ENCODE results near the gene APELA. TPM values are rescaled to one million over a fixed set of nuclear protein-coding genes. Genes with fewer than 3 reads are reported as not detected.

APELA gene, protein sequence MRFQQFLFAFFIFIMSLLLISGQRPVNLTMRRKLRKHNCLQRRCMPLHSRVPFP
- not detected for total RNA-seq

DNA sequence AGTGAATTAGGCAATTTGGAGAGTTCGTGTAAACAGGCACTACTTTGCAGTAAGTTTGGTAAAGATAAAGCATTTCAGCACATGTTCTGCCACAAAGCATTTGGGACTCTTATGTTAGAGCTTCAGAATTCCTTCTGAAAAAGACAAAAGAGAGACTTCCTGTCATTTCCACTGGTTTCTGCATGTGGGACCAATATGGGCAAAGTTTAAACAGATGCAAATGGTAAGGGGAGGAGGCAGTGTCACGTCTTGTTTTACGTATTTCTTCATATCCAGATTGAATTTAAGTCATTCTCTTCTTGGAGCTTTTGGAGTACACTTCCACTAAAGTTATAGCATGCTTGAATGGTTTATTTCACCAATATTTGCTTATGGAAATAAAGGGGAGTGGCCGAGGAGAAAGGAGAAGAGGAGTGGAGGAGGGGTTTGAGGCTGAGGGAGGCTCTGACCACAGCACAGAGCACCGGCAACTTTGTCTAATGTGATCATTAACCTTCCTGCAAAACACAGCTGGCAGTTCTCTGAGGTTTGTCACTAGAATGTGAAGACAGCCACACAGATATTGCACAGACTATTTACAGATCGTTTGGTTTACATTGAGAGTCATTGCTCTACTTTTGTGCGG lies at the start of gene APELA:
Gene APELA, plus strand, starts transcription at position 479 of the 625 bp plus-strand sequence. CDS start 154 bp downstream, outside the sequence.
- H3K4me3 Mint-ChIP-seq = no peak within 1 kb of the TSS
- ATAC-seq (replicated peaks in 1 of 2) = no peak

DNA sequence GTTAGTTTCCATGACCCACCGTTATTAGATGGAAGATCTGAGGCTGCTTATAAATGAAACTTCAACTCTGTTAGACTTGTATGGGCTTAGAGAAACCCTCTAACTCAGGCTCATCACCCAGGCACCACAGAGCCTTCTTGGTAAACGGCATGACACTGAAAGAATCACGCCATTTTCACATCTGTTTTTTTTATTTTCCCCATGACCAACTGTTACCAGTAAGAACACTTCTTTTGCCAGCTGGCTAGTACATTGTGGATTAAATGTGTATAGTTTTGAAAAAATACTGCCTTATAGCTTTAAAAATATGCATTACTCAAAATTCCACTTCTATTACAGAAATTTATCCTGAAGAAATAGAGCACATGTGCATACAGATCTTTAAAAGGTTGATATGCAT lies 48.0 kb upstream of the APELA start:
- H3K27ac Mint-ChIP-seq = no peak overlapping the region
- H3K36me3 Mint-ChIP-seq (ENCODE audit: insufficient read depth in 2 of 2) = no peaks in the 10 kb centered on the region
- peaks cover 4% of the 10 kb centered on the region for H3K4me1 Mint-ChIP-seq (ENCODE audit: low read depth)
- H3K9me3 Mint-ChIP-seq = no peaks in the 10 kb centered on the region
- ATAC-seq (replicated peaks in 1 of 2) = no peak
- no peaks in the 10 kb centered on the region for H3K27me3 Mint-ChIP-seq (ENCODE audit: low read depth)
- H3K4me3 Mint-ChIP-seq = no peak overlapping the region
- no peak for DNase-seq

More for the DNA sequence above, at the start of gene APELA:
- H3K36me3 Mint-ChIP-seq (ENCODE audit: insufficient read depth in 2 of 2) = no peaks in the 10 kb centered on the region
- no peak for DNase-seq
- peaks cover 0 to 2% of the 10 kb centered on the region in 2 donors for H3K9me3 Mint-ChIP-seq
- H3K27ac Mint-ChIP-seq = peak within 1 kb of the TSS; percentile 68
- H3K4me1 Mint-ChIP-seq (ENCODE audit: low read depth) = no peaks in the 10 kb centered on the region
- no peaks in the 10 kb centered on the region for H3K27me3 Mint-ChIP-seq (ENCODE audit: low read depth)

DNA sequence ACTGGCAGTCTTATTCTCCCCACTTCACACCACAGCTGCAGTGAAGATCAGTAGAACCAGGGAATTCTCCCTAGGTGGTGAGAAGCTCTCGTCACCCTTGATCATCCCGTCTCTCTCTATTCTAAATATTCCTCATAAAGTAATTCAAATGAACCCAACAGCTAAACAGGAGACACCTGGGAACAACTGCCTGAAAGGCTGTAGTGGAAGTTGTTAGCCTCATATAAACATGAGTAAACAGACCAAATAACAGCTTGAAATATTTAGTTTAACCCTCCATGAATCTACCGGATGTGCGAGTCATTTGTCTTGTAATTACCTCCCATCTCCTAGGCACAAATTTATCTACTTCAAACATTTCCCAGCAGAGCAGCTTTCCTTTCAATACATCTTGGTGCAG lies 30.4 kb upstream of the APELA start:
- Mint-ChIP-seq H3K27ac (no peak overlapping the region), H3K4me3 (no peak overlapping the region), H3K9me3 (no peaks in the 10 kb centered on the region), H3K4me1 (ENCODE audit: low read depth) (no peaks in the 10 kb centered on the region), H3K36me3 (ENCODE audit: insufficient read depth in 2 of 2) (no peaks in the 10 kb centered on the region), H3K27me3 (ENCODE audit: low read depth) (peaks cover 12% of the 10 kb centered on the region)
- ATAC-seq (replicated peaks in 1 of 2) = no peak
- DNase-seq = no peak

DNA sequence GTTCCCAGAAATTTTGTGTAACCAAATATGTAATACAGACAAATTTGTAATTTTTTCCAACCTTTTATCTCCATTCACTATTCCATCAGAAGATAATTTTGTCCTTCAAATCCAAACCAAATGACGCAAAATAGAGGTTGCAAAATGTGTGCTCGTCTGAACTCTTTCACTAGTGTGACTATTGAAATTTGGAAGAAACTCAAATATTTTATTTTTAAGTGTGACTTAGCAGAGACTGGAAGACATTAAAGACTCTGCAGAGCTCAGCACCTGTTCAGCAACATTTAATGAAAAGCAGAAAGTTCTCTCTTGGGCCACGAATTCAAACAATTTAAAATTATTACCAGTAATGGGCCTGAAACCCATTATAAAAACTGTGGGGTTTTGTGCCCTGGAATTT lies 30.0 kb upstream of the APELA start:
- H3K27ac Mint-ChIP-seq = no peak overlapping the region
- no peaks in the 10 kb centered on the region for H3K9me3 Mint-ChIP-seq
- ATAC-seq (replicated peaks in 1 of 2) (no peak), DNase-seq (no peak)
- H3K27me3 Mint-ChIP-seq (ENCODE audit: low read depth) = peaks cover 12% of the 10 kb centered on the region
- no peaks in the 10 kb centered on the region for H3K36me3 Mint-ChIP-seq (ENCODE audit: insufficient read depth in 2 of 2)
- H3K4me1 Mint-ChIP-seq (ENCODE audit: low read depth) = no peaks in the 10 kb centered on the region
- H3K4me3 Mint-ChIP-seq = no peak overlapping the region

DNA sequence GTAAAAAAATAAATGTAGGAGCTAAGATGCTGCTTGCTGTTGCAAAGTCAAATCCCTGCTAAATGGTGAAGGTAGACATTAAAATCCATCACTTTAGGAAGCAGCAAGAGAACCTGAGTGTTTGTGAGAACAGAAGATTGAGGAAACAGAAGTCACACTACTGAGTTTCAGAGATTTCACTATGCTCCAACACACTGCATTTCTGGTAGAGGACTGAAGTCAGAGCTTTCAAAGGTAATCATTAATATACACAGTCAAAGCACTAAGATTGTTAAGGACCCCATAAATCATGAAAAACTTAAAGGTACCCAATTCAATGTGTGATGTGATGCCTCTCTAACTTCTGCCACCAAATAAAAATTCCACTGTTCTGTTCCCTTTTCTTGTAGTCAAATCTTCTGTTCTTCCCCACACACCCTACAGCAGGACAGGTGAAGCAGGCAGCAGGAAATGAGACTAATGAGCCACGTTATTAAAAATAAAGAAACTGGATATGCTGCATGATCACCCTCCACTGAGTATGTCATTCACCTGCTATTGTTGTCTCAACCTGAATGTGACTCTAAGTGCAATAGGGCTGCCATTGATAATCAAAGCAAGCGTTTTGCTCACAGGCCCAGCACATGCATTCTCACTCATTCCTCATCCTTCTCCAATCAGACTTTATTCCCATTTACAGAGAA lies 28.9 kb upstream of the APELA start:
- ATAC-seq (replicated peaks in 1 of 2) (no peak), DNase-seq (no peak)
- Mint-ChIP-seq H3K27ac (no peak overlapping the region), H3K4me1 (ENCODE audit: low read depth) (no peaks in the 10 kb centered on the region), H3K4me3 (no peak overlapping the region), H3K27me3 (ENCODE audit: low read depth) (peaks cover 12% of the 10 kb centered on the region), H3K36me3 (ENCODE audit: insufficient read depth in 2 of 2) (no peaks in the 10 kb centered on the region), H3K9me3 (peaks cover 0 to 2% of the 10 kb centered on the region in 2 donors)

DNA sequence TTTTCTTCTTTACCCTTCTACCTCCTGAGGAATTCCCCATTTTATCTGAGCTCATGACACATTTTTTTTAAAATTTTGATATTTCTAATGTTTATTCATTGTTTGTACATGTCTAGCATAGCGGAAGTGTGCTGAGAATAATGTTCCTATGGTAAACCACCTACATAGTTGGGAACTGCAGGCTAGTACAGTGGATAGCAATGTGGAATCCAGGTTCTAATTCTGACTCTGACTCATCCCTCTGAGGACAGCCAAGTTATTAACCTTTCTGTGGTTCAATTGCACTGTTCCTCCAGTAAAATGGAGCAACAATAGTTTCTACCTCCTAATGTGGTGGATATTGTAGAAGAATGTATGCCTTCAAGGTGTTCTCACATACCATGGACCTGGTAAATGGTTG lies 20.6 kb upstream of the APELA start:
- DNase-seq (no peak), ATAC-seq (replicated peaks in 1 of 2) (no peak)
- no peak overlapping the region for H3K4me3 Mint-ChIP-seq
- no peaks in the 10 kb centered on the region for H3K4me1 Mint-ChIP-seq (ENCODE audit: low read depth)
- H3K27me3 Mint-ChIP-seq (ENCODE audit: low read depth) = no peaks in the 10 kb centered on the region
- H3K9me3 Mint-ChIP-seq = peaks cover 0 to 2% of the 10 kb centered on the region in 2 donors
- H3K36me3 Mint-ChIP-seq (ENCODE audit: insufficient read depth in 2 of 2) = no peaks in the 10 kb centered on the region
- H3K27ac Mint-ChIP-seq = no peak overlapping the region

DNA sequence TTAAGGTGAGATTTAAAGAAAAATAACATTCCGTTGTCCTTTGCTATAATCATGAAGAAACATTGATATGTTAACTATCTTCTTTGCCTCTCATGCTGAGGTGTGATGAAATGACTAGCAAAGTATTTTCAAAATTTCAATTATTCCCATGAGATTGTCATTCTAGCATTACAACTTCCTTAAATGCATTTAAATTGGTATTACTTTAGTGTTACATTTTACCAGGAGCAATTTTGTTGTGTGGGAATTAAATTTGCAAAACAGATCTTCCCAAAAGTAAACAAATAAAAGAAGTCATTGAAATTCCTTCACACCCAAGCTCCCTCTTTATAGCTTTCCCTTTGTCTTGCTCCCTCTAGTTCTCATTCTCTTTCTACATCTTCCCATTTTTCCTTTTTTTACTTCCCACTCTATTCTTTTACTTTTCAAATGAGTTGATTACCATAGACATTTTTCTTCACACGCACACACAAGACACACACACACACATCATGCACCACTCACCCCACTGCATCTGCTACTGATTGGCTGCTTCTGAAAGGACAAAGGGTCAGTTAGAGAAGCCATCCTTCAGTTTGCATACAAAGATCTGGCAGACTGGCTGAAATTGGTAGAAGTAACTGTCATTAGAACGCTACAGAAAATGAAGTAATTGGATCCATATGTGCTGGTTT lies 10.0 kb upstream of the APELA start:
- Mint-ChIP-seq H3K27me3 (ENCODE audit: low read depth) (no peaks in the 10 kb centered on the region), H3K27ac (no peak overlapping the region), H3K9me3 (peaks cover 0 to 4% of the 10 kb centered on the region in 2 donors), H3K4me1 (ENCODE audit: low read depth) (no peaks in the 10 kb centered on the region), H3K4me3 (no peak overlapping the region), H3K36me3 (ENCODE audit: insufficient read depth in 2 of 2) (peaks cover 0 to 1% of the 10 kb centered on the region in 2 donors)
- ATAC-seq (replicated peaks in 1 of 2) (no peak), DNase-seq (no peak)

DNA sequence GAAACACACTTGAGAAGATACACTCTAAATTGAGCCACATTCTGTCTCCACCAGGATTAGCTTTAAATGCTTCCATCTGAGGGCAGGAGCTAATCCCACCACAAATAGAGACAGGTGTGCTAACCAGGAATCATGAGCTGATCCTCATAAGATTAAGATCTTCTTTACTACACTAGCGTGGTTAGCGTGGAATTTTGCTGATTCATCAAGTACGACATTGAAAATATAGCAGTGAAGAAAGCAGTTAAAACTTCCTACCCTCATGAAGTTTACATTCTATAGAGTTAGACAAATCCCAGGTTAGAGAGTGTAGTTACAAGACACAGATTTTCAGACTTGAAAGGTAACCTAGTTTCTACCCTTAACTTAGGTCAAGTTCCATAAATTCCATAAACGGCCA lies 5.3 kb upstream of the APELA start:
- Mint-ChIP-seq H3K4me1 (ENCODE audit: low read depth) (no peaks in the 10 kb centered on the region), H3K27me3 (ENCODE audit: low read depth) (no peaks in the 10 kb centered on the region), H3K4me3 (no peak overlapping the region), H3K36me3 (ENCODE audit: insufficient read depth in 2 of 2) (peaks cover 0 to 1% of the 10 kb centered on the region in 2 donors), H3K9me3 (peaks cover 0 to 2% of the 10 kb centered on the region in 2 donors), H3K27ac (no peak overlapping the region)
- no peak for DNase-seq
- ATAC-seq (replicated peaks in 1 of 2) = no peak

DNA sequence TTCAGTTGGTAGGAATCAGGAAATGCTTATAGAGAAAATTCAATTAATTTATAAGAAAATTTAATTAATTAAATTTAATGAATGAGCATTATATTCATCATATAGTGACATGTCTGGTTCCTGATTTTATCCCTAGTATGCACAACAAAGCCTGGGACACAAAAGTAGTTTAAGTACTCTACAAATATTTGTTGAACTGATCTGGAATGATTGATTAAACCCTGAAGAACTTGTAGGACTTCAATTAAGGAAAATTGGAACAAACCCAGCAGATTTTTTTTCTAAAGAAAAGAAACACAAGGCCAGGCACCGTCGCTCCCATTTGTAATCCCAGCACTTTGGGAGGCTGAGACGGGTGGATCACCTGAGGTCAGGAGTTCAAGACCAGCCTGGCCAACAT lies 4.5 kb upstream of the APELA start:
- no peaks in the 10 kb centered on the region for H3K4me1 Mint-ChIP-seq (ENCODE audit: low read depth)
- H3K9me3 Mint-ChIP-seq = peaks cover 0 to 2% of the 10 kb centered on the region in 2 donors
- H3K36me3 Mint-ChIP-seq (ENCODE audit: insufficient read depth in 2 of 2) = peaks cover 0 to 1% of the 10 kb centered on the region in 2 donors
- no peak for ATAC-seq (replicated peaks in 1 of 2)
- no peak overlapping the region for H3K4me3 Mint-ChIP-seq
- no peaks in the 10 kb centered on the region for H3K27me3 Mint-ChIP-seq (ENCODE audit: low read depth)
- H3K27ac Mint-ChIP-seq = no peak overlapping the region
- no peak for DNase-seq

DNA sequence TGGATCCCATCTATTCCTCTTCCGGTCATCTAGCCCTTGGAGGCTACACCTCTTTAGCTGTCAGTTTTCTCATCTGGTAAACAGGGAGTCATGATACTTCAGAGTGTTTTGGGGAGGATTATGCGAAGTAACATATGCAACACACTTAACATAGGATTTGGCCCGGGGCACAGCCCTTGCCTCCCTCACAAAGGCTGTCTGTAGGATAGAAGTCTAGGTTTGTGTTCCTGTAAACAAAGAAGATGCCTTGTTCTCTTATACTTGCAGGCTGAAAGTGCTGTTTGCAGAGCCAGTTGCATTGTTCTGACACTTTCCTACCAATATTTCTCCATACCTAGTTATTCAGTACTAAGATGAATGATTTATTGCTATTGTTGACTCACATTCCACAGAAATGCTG lies 2.2 kb upstream of the APELA start:
- Mint-ChIP-seq H3K27ac (no peak overlapping the region), H3K27me3 (ENCODE audit: low read depth) (no peaks in the 10 kb centered on the region), H3K36me3 (ENCODE audit: insufficient read depth in 2 of 2) (peaks cover 0 to 1% of the 10 kb centered on the region in 2 donors), H3K4me1 (ENCODE audit: low read depth) (no peaks in the 10 kb centered on the region), H3K4me3 (no peak overlapping the region), H3K9me3 (peaks cover 0 to 2% of the 10 kb centered on the region in 2 donors)
- DNase-seq (no peak), ATAC-seq (replicated peaks in 1 of 2) (no peak)

DNA sequence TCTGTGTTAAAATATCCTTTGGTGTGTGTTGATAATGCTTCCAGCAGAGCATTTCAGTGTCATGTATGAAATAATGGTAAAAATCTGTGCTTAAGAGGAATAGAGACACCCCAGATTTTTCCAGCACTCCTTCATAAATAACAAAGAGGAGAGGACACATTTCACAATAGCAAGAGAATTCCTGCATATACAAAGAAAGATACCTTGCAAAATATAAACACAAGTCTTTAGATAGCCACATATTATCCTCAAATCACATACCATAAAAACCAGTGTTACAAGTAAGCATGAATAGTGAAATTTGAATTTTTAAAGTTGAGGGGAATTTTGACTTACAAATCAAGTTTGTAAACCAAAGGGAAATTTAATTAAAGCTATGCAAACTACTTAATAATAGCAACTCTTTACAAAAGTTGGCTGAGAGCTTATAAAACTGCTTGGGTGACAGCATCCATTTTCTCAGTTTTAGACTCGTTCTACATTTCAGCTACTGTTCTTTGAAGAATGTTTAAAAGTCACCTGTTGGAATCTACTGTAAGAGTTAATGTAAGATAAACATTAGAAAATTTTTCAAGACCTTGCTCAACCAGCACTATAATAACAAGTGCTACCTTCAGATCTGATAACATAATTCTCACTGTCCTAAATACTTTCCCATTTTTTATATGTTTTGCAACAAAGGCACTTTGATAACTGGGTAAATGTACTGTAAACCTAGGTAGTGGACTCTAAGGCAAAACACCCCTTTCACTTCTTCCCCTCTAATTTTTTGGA lies 3.7 kb downstream of the APELA start:
- peaks cover 12% of the 10 kb centered on the region for H3K27me3 Mint-ChIP-seq (ENCODE audit: low read depth)
- no peak for DNase-seq

DNA sequence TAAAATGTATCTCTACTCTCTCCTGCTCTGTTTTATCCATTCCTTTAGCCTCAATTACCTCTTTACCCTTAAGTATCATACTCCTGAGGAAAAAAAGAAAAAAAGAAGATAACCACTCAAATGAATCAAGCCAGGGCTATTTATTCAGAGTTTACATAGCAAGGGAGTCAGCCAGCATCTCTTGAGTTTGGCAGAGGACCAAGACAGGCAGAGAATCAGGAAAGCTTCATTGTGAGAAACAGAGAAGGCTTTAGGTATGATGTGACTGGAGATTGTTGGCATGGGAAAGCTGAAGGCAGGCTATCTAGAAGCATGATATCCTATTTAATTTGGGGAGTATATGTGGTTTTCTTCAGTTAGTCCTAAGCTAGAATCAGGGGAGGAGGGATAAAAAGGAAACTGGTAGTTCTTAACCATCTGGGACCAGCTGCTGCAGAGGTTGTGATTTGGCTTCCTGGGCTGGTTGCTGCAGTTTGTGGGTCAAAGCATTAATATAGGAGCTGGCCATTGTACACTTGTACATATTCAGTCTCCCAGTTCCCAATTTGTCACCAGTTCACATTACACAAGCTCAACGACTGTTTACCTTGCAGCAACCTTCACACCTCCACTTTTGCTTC lies 11.2 kb downstream of the APELA start:
- DNase-seq (no peak), ATAC-seq (replicated peaks in 1 of 2) (no peak)
- Mint-ChIP-seq H3K9me3 (peaks cover 0 to 1% of the 10 kb centered on the region in 2 donors), H3K4me3 (no peak overlapping the region), H3K4me1 (ENCODE audit: low read depth) (no peaks in the 10 kb centered on the region), H3K27ac (no peak overlapping the region), H3K36me3 (ENCODE audit: insufficient read depth in 2 of 2) (peaks cover 0 to under 1% of the 10 kb centered on the region in 2 donors), H3K27me3 (ENCODE audit: low read depth) (peaks cover 7% of the 10 kb centered on the region)

More for the DNA sequence above, 3.7 kb downstream of the APELA start:
- Mint-ChIP-seq H3K4me3 (no peak overlapping the region), H3K4me1 (ENCODE audit: low read depth) (no peaks in the 10 kb centered on the region), H3K9me3 (peaks cover 4 to 5% of the 10 kb centered on the region in 2 donors), H3K36me3 (ENCODE audit: insufficient read depth in 2 of 2) (peaks cover 0 to 3% of the 10 kb centered on the region in 2 donors), H3K27ac (no peak overlapping the region)
- ATAC-seq (replicated peaks in 1 of 2) = no peak
